Adrenal gland (tissue), 5 donors: ENCODE data around the gene CCDC24.

Source experiments
- POLR2A ChIP-seq, 2 donors: fragments of 450-650 bp; IDR thresholded peaks; one replicate each; pipeline ENCODE4 v1.6.1; 2017; ENCODE audit warnings: antibody characterized with exemption in 2 of 2, mild to moderate bottlenecking in 2 of 2, moderate library complexity in 1 of 2
- TF ChIP-seq, protein P1 (sequence below), 6 experiments: fragments of 450-650 bp in 4 of 6; fragments of 200-600 bp in 2 of 6; sonication (generic) in 1 of 6; IDR thresholded peaks; 1 replicate in 5 of 6; 2 replicates in 1 of 6; pipeline versions ENCODE4 v1.5.1 to v1.8.0; 2016 to 2021; ENCODE audit warnings: antibody characterized with exemption in 6 of 6, mild to moderate bottlenecking in 2 of 6, moderate library complexity in 1 of 6
- donor health status: DM: no; HTN: no; CAD: no.

DNA sequence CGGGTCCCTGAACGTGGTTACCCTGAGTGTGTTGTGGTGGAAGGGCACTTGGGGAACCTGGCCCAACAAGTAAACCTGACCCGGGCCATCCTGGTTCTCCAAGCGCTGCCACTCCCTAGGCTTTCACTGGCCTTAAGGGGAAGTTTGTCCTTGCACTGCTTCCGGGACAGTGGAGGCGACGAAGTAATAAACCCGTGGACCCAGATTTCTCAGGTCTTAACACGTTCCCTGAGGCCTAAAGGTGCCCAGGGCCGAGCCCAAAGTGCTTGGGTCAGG is 261 bp upstream of the CCDC24 start:
- TF ChIP-seq, protein P1, sequence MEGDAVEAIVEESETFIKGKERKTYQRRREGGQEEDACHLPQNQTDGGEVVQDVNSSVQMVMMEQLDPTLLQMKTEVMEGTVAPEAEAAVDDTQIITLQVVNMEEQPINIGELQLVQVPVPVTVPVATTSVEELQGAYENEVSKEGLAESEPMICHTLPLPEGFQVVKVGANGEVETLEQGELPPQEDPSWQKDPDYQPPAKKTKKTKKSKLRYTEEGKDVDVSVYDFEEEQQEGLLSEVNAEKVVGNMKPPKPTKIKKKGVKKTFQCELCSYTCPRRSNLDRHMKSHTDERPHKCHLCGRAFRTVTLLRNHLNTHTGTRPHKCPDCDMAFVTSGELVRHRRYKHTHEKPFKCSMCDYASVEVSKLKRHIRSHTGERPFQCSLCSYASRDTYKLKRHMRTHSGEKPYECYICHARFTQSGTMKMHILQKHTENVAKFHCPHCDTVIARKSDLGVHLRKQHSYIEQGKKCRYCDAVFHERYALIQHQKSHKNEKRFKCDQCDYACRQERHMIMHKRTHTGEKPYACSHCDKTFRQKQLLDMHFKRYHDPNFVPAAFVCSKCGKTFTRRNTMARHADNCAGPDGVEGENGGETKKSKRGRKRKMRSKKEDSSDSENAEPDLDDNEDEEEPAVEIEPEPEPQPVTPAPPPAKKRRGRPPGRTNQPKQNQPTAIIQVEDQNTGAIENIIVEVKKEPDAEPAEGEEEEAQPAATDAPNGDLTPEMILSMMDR (IDR thresholded peaks at IDR 0.05), result no peak
- TF ChIP-seq POLR2A (IDR thresholded peaks at IDR 0.05), result no peak
